GM18499 (cell line): ENCODE results near the gene TNMD.
"Not testable (repeated sequence)": the region's sequence is repeated elsewhere in the genome, so short reads cannot be mapped to it uniquely, and the experiment has no call there.

Experiments
- ATAC-seq: cut with Tn5 transposase; IDR thresholded peaks from one replicate; pipeline ENCODE4 v1.9.1; 2021; ENCODE audit warnings: moderate number of reproducible peaks; ENCODE audit not compliant: insufficient read depth, unreplicated experiment

The TNMD gene

GRCh38 chrX:100584611-100585010, at the start of gene TNMD:
TSS of gene TNMD (plus strand) at chrX:100584936. CDS start at chrX:100585019, 83 bp downstream.
- no peak for ATAC-seq

- not testable (repeated sequence) for ATAC-seq
Measured at GRCh38 chrX:100565534-100565933, 19.2 kb upstream of the TNMD start.

GRCh38 chrX:100586747-100587146, 2.0 kb downstream of the TNMD start:
- no peak for ATAC-seq

GRCh38 chrX:100587861-100588260, 3.1 kb downstream of the TNMD start:
- no peak for ATAC-seq

- ATAC-seq, result no peak
Measured at GRCh38 chrX:100591256-100592051, 6.7 kb downstream of the TNMD start.

- no peak for ATAC-seq
Measured at GRCh38 chrX:100593126-100593525, 8.4 kb downstream of the TNMD start.

GRCh38 chrX:100593581-100593980, 8.8 kb downstream of the TNMD start:
- ATAC-seq, result no peak

- no peak for ATAC-seq
Measured at GRCh38 chrX:100596601-100597000, 11.9 kb downstream of the TNMD start.

GRCh38 chrX:100599456-100599855, 14.7 kb downstream of the TNMD start:
- ATAC-seq, result no peak

GRCh38 chrX:100600340-100600739, 15.6 kb downstream of the TNMD start:
- no peak for ATAC-seq

GRCh38 chrX:100600758-100601157, 16.0 kb downstream of the TNMD start:
- no peak for ATAC-seq

GRCh38 chrX:100606753-100607152, 22.0 kb downstream of the TNMD start:
- no peak for ATAC-seq

- ATAC-seq, result no peak
Measured at GRCh38 chrX:100609591-100609990, 24.9 kb downstream of the TNMD start.

GRCh38 chrX:100611951-100612350, 27.2 kb downstream of the TNMD start:
- ATAC-seq, result no peak

GRCh38 chrX:100615005-100615404, 30.3 kb downstream of the TNMD start:
- peak; percentile 100 for ATAC-seq

- ATAC-seq, result no peak
Measured at GRCh38 chrX:100623001-100623400, 38.3 kb downstream of the TNMD start.

- ATAC-seq, result peak; percentile 89
Measured at GRCh38 chrX:100625985-100626491, 41.3 kb downstream of the TNMD start.

- no peak for ATAC-seq
Measured at GRCh38 chrX:100635040-100635439, 50.3 kb downstream of the TNMD start.

GRCh38 chrX:100635989-100636320, 51.2 kb downstream of the TNMD start:
- ATAC-seq, result no peak

- peak; percentile 70 for ATAC-seq
Measured at GRCh38 chrX:100636321-100636991, 51.7 kb downstream of the TNMD start, which contains the start of gene TSPAN6. TSS of gene TSPAN6 (minus strand) at chrX:100636806. CDS start at chrX:100636694, 112 bp downstream.

- no peak for ATAC-seq
Measured at GRCh38 chrX:100642290-100642689, 57.6 kb downstream of the TNMD start.
